ENCODE results near the gene OR7C2.

- no peak for TF ChIP-seq CTCF (IDR thresholded peaks at IDR 0.05)
- TF ChIP-seq POLR2A (IDR thresholded peaks at IDR 0.05): no peak
Observed at GRCh38 chr19:14940266-14940665, 1.0 kb upstream of the OR7C2 start.
